Prostate gland (tissue), 2 donors: ENCODE results near the gene COL6A1.

Source experiments
- POLR2A ChIP-seq: fragments of 450-650 bp; IDR thresholded peaks from one replicate; pipeline ENCODE4 v1.6.1; 2016; ENCODE audit warnings: antibody characterized with exemption, mild to moderate bottlenecking
- POLR2AphosphoS5 ChIP-seq: sonication (generic); formaldehyde crosslinking; IDR thresholded peaks from one replicate; pipeline ENCODE4 v1.6.1; 2017; ENCODE audit warnings: antibody characterized with exemption
- TF ChIP-seq, protein P1 (sequence below), 4 experiments: fragments of 200-600 bp in 2 of 4; fragments of 450-650 bp in 2 of 4; sonication (generic) in 2 of 4; IDR thresholded peaks; 1 replicate in 3 of 4; 2 replicates in 1 of 4; pipeline ENCODE4 v1.5.1; 2016 to 2019; ENCODE audit warnings: antibody characterized with exemption in 4 of 4, mild to moderate bottlenecking in 2 of 4, moderate library complexity in 2 of 4

DNA sequence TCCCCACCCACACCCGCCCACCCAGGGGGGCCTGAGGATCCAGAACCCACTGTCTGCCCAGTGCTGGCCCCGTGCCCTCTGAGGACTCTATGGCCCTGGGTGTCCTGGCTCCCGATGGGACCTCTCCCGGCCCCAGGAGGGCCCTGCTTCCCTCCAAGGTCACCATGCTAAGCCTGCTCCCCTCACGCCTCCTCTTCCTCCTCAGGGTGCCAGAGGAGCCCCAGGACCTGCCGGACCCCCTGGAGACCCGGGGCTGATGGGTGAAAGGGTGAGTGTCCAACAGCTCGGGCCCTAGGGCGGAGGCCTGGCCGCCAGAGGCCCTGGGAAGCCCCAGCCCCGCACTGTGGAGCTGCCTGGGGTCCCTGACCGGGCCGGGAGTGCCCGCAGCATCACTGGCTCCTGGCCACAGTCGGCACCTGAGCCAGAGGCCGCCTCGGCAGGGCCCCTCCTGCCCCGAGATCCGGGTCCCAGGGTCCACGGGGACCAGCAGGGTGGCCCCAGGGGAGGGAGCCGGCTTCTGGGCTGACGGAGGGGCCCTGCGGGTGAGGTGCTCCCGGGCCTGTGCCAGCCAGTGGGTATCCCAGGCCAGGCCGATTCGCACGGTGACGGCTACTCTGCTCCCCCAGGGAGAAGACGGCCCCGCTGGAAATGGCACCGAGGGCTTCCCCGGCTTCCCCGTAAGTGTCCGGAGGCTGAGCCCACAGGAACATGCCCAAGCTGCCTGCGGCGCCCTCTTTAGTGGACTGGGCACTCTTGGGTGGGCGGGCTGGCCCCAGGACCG lies 16.1 kb downstream of the COL6A1 start:
- no peak for TF ChIP-seq POLR2A
- TF ChIP-seq, protein P1, sequence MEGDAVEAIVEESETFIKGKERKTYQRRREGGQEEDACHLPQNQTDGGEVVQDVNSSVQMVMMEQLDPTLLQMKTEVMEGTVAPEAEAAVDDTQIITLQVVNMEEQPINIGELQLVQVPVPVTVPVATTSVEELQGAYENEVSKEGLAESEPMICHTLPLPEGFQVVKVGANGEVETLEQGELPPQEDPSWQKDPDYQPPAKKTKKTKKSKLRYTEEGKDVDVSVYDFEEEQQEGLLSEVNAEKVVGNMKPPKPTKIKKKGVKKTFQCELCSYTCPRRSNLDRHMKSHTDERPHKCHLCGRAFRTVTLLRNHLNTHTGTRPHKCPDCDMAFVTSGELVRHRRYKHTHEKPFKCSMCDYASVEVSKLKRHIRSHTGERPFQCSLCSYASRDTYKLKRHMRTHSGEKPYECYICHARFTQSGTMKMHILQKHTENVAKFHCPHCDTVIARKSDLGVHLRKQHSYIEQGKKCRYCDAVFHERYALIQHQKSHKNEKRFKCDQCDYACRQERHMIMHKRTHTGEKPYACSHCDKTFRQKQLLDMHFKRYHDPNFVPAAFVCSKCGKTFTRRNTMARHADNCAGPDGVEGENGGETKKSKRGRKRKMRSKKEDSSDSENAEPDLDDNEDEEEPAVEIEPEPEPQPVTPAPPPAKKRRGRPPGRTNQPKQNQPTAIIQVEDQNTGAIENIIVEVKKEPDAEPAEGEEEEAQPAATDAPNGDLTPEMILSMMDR (IDR thresholded peaks at IDR 0.05), result no peak
- TF ChIP-seq POLR2AphosphoS5, result no peak
